GM23338 (cell line): ENCODE measurements around the gene NKAIN2.

Experiments used
- CREB1 ChIP-seq: fragments of 250-450 bp; sonication (Bioruptor Pico); IDR thresholded peaks from 2 replicates; pipeline ENCODE4 v1.5.0; 2020; ENCODE audit warnings: low read depth, mild to moderate bottlenecking, moderate library complexity
- EZH2 ChIP-seq: fragments of 200-600 bp; sonication (generic); IDR thresholded peaks from one replicate; pipeline ENCODE4 v1.8.0; 2017; ENCODE audit warnings: antibody characterized with exemption, mild to moderate bottlenecking, low read depth; ENCODE audit not compliant: unreplicated experiment
- EZH2phosphoT487 ChIP-seq: fragments of 200-600 bp; sonication (generic); IDR thresholded peaks from one replicate; pipeline ENCODE4 v1.8.1; 2018; ENCODE audit warnings: antibody characterized with exemption; ENCODE audit not compliant: unreplicated experiment
- JUNB ChIP-seq: IDR thresholded peaks from one replicate; pipeline ENCODE4 v1.6.1; 2016; ENCODE audit warnings: antibody characterized with exemption; ENCODE audit not compliant: unreplicated experiment
- NANOG ChIP-seq: IDR thresholded peaks from 2 replicates; pipeline ENCODE4 v1.6.1; 2016; ENCODE audit warnings: antibody characterized with exemption, borderline replicate concordance
- POLR2AphosphoS5 ChIP-seq: IDR thresholded peaks from 2 replicates; pipeline ENCODE4 v1.6.1; 2016; ENCODE audit warnings: antibody characterized with exemption, low read depth
- STAT1 ChIP-seq: IDR thresholded peaks from one replicate; pipeline ENCODE4 v1.6.1; 2016; ENCODE audit warnings: antibody characterized with exemption; ENCODE audit not compliant: unreplicated experiment
- ZNF114 ChIP-seq: fragments of 250-450 bp; sonication (Bioruptor Pico); IDR thresholded peaks from 2 replicates; pipeline ENCODE4 v1.5.0; 2020; ENCODE audit warnings: mild to moderate bottlenecking, moderate library complexity
- ZNF331 ChIP-seq: fragments of 250-450 bp; sonication (Bioruptor Pico); IDR thresholded peaks from 2 replicates; pipeline ENCODE4 v1.5.0; 2020; ENCODE audit warnings: low read depth, mild to moderate bottlenecking, moderate library complexity
- TF ChIP-seq, protein P1 (sequence below), 2 experiments: fragments of 200-600 bp in 1 of 2; sonication (generic) in 1 of 2; conservative IDR thresholded peaks; 2 replicates each; pipeline versions ENCODE4 v1.5.1 to v1.6.1; 2016 to 2017; ENCODE audit warnings: antibody characterized with exemption in 2 of 2, low read depth in 2 of 2, mild to moderate bottlenecking in 2 of 2, moderate library complexity in 1 of 2
- TF ChIP-seq, protein P2 (sequence below): IDR thresholded peaks from one replicate; pipeline ENCODE4 v1.6.1; 2018; ENCODE audit warnings: antibody characterized with exemption; ENCODE audit not compliant: unreplicated experiment
- TF ChIP-seq, protein P3 (sequence below): IDR thresholded peaks from 2 replicates; pipeline ENCODE4 v1.6.1; 2016; ENCODE audit warnings: antibody characterized with exemption
- TF ChIP-seq, protein P4 (sequence below): fragments of 250-450 bp; sonication (Bioruptor Pico); IDR thresholded peaks from 2 replicates; pipeline ENCODE4 v1.5.0; 2020; ENCODE audit warnings: mild to moderate bottlenecking, moderate library complexity

DNA sequence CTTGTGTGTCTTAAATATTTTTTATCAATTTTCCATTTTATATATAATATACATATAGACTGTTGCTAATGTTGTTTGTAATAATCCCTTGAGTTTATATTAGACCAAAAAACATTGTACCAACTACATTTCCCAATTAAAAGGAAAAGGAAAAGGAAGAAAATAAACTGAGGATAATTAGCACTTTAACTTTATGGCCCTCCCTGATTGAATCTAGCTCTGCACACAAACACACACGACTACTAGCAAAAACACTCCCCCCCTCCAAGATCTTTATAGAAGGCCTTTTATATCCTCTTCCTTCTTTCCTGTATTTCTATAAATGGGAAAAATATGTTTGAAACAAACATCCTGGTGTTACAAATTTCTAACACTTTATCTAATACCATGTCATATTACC is 276.8 kb downstream of the NKAIN2 start:
- TF ChIP-seq JUNB (no peak), EZH2 (no peak), POLR2AphosphoS5 (no peak), CREB1 (no peak), ZNF331 (CRISPR knock-in tag) (no peak), EZH2phosphoT487 (no peak), NANOG (no peak), ZNF114 (CRISPR knock-in tag) (no peak), STAT1 (no peak)
- TF ChIP-seq, protein P1, sequence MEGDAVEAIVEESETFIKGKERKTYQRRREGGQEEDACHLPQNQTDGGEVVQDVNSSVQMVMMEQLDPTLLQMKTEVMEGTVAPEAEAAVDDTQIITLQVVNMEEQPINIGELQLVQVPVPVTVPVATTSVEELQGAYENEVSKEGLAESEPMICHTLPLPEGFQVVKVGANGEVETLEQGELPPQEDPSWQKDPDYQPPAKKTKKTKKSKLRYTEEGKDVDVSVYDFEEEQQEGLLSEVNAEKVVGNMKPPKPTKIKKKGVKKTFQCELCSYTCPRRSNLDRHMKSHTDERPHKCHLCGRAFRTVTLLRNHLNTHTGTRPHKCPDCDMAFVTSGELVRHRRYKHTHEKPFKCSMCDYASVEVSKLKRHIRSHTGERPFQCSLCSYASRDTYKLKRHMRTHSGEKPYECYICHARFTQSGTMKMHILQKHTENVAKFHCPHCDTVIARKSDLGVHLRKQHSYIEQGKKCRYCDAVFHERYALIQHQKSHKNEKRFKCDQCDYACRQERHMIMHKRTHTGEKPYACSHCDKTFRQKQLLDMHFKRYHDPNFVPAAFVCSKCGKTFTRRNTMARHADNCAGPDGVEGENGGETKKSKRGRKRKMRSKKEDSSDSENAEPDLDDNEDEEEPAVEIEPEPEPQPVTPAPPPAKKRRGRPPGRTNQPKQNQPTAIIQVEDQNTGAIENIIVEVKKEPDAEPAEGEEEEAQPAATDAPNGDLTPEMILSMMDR (conservative IDR thresholded peaks at IDR 0.05; ENCODE audit: low read depth in 2 of 2), result no peak
- TF ChIP-seq, protein P2, sequence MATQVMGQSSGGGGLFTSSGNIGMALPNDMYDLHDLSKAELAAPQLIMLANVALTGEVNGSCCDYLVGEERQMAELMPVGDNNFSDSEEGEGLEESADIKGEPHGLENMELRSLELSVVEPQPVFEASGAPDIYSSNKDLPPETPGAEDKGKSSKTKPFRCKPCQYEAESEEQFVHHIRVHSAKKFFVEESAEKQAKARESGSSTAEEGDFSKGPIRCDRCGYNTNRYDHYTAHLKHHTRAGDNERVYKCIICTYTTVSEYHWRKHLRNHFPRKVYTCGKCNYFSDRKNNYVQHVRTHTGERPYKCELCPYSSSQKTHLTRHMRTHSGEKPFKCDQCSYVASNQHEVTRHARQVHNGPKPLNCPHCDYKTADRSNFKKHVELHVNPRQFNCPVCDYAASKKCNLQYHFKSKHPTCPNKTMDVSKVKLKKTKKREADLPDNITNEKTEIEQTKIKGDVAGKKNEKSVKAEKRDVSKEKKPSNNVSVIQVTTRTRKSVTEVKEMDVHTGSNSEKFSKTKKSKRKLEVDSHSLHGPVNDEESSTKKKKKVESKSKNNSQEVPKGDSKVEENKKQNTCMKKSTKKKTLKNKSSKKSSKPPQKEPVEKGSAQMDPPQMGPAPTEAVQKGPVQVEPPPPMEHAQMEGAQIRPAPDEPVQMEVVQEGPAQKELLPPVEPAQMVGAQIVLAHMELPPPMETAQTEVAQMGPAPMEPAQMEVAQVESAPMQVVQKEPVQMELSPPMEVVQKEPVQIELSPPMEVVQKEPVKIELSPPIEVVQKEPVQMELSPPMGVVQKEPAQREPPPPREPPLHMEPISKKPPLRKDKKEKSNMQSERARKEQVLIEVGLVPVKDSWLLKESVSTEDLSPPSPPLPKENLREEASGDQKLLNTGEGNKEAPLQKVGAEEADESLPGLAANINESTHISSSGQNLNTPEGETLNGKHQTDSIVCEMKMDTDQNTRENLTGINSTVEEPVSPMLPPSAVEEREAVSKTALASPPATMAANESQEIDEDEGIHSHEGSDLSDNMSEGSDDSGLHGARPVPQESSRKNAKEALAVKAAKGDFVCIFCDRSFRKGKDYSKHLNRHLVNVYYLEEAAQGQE, result no peak
- TF ChIP-seq, protein P3, sequence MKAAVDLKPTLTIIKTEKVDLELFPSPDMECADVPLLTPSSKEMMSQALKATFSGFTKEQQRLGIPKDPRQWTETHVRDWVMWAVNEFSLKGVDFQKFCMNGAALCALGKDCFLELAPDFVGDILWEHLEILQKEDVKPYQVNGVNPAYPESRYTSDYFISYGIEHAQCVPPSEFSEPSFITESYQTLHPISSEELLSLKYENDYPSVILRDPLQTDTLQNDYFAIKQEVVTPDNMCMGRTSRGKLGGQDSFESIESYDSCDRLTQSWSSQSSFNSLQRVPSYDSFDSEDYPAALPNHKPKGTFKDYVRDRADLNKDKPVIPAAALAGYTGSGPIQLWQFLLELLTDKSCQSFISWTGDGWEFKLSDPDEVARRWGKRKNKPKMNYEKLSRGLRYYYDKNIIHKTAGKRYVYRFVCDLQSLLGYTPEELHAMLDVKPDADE, result no peak
- TF ChIP-seq, protein P4, sequence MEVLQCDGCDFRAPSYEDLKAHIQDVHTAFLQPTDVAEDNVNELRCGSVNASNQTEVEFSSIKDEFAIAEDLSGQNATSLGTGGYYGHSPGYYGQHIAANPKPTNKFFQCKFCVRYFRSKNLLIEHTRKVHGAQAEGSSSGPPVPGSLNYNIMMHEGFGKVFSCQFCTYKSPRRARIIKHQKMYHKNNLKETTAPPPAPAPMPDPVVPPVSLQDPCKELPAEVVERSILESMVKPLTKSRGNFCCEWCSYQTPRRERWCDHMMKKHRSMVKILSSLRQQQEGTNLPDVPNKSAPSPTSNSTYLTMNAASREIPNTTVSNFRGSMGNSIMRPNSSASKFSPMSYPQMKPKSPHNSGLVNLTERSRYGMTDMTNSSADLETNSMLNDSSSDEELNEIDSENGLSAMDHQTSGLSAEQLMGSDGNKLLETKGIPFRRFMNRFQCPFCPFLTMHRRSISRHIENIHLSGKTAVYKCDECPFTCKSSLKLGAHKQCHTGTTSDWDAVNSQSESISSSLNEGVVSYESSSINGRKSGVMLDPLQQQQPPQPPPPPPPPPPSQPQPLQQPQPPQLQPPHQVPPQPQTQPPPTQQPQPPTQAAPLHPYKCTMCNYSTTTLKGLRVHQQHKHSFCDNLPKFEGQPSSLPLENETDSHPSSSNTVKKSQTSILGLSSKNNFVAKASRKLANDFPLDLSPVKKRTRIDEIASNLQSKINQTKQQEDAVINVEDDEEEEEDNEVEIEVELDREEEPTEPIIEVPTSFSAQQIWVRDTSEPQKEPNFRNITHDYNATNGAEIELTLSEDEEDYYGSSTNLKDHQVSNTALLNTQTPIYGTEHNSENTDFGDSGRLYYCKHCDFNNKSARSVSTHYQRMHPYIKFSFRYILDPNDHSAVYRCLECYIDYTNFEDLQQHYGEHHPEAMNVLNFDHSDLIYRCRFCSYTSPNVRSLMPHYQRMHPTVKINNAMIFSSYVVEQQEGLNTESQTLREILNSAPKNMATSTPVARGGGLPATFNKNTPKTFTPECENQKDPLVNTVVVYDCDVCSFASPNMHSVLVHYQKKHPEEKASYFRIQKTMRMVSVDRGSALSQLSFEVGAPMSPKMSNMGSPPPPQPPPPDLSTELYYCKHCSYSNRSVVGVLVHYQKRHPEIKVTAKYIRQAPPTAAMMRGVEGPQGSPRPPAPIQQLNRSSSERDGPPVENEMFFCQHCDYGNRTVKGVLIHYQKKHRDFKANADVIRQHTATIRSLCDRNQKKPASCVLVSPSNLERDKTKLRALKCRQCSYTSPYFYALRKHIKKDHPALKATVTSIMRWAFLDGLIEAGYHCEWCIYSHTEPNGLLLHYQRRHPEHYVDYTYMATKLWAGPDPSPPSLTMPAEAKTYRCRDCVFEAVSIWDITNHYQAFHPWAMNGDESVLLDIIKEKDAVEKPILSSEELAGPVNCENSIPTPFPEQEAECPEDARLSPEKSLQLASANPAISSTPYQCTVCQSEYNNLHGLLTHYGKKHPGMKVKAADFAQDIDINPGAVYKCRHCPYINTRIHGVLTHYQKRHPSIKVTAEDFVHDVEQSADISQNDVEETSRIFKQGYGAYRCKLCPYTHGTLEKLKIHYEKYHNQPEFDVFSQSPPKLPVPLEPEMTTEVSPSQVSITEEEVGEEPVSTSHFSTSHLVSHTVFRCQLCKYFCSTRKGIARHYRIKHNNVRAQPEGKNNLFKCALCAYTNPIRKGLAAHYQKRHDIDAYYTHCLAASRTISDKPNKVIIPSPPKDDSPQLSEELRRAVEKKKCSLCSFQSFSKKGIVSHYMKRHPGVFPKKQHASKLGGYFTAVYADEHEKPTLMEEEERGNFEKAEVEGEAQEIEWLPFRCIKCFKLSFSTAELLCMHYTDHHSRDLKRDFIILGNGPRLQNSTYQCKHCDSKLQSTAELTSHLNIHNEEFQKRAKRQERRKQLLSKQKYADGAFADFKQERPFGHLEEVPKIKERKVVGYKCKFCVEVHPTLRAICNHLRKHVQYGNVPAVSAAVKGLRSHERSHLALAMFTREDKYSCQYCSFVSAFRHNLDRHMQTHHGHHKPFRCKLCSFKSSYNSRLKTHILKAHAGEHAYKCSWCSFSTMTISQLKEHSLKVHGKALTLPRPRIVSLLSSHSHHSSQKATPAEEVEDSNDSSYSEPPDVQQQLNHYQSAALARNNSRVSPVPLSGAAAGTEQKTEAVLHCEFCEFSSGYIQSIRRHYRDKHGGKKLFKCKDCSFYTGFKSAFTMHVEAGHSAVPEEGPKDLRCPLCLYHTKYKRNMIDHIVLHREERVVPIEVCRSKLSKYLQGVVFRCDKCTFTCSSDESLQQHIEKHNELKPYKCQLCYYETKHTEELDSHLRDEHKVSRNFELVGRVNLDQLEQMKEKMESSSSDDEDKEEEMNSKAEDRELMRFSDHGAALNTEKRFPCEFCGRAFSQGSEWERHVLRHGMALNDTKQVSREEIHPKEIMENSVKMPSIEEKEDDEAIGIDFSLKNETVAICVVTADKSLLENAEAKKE (CRISPR knock-in tag), result no peak
